GM23338 (cell line): Measurements from ENCODE around the gene RHOBTB3. TPM values are rescaled to one million over a fixed set of nuclear protein-coding genes. Genes with fewer than 3 reads are reported as not detected.

Experiments
- ATAC-seq: fragments of 200-7000 bp; cut with Tn5 transposase; 3 replicates; pipeline ENCODE4 v1.9.1; 2020
- DNase-seq: peaks from one replicate; pipeline ENCODE4 v3.0.0-alpha.2; 2015; ENCODE audit warnings: low spot score
- H2AFZ ChIP-seq: fragments of 200-600 bp; sonication (generic); 2 replicates; pipeline ENCODE4 v1.8.0; 2016; ENCODE audit warnings: antibody characterized with exemption, mild to moderate bottlenecking, moderate library complexity
- H3F3A ChIP-seq: fragments of 200-600 bp; sonication (generic); replicated peaks from 2 replicates; pipeline ENCODE4 v1.8.0; 2017; ENCODE audit warnings: antibody characterized with exemption, mixed run types, low read depth
- H3K27ac ChIP-seq: fragments of 200-600 bp; sonication (generic); 2 replicates; pipeline ENCODE4 v1.6.1; 2016; ENCODE audit warnings: low read depth
- H3K27me3 ChIP-seq: fragments of 200-600 bp; sonication (generic); 2 replicates; pipeline ENCODE4 v1.8.0; 2016; ENCODE audit warnings: mild to moderate bottlenecking, mixed run types, moderate library complexity; ENCODE audit not compliant: insufficient read depth
- H3K36me3 ChIP-seq: fragments of 200-600 bp; sonication (generic); 2 replicates; pipeline ENCODE4 v1.8.0; 2016; ENCODE audit warnings: mild to moderate bottlenecking; ENCODE audit not compliant: insufficient read depth
- H3K4me1 ChIP-seq: fragments of 200-600 bp; sonication (generic); 2 replicates; pipeline ENCODE4 v1.8.0; 2016; ENCODE audit warnings: mild to moderate bottlenecking, moderate library complexity; ENCODE audit not compliant: insufficient read depth
- H3K4me2 ChIP-seq: fragments of 200-600 bp; sonication (generic); 2 replicates; pipeline ENCODE4 v1.7.1; 2017; ENCODE audit warnings: mixed run types
- H3K4me3 ChIP-seq: fragments of 200-600 bp; sonication (generic); 2 replicates; pipeline ENCODE4 v1.6.1; 2016; ENCODE audit warnings: mixed run types
- H3K79me2 ChIP-seq: fragments of 200-600 bp; sonication (generic); replicated peaks from 2 replicates; pipeline ENCODE4 v1.8.0; 2017; ENCODE audit warnings: mild to moderate bottlenecking; ENCODE audit not compliant: insufficient read depth
- H3K9me2 ChIP-seq: fragments of 200-600 bp; sonication (generic); 2 replicates; pipeline ENCODE4 v1.8.0; 2017; ENCODE audit not compliant: insufficient read depth
- H4K20me1 ChIP-seq: fragments of 200-600 bp; sonication (generic); replicated peaks from 2 replicates; pipeline ENCODE4 v1.8.0; 2017; ENCODE audit warnings: mild to moderate bottlenecking; ENCODE audit not compliant: insufficient read depth
- H3K27ac Mint-ChIP-seq: 2 replicates; pipeline ENCODE4 v1.8.0; 2020; ENCODE audit warnings: inconsistent platforms, mild to moderate bottlenecking, moderate library complexity, mixed read lengths
- H3K27me3 Mint-ChIP-seq: 3 replicates; pipeline ENCODE4 v1.8.0; 2022; ENCODE audit warnings: low read depth, mild to moderate bottlenecking, moderate library complexity, mixed read lengths, inconsistent platforms; ENCODE audit not compliant: insufficient read depth, poor library complexity
- H3K36me3 Mint-ChIP-seq: 3 replicates; pipeline ENCODE4 v1.8.0; 2021; ENCODE audit warnings: low read depth, mild to moderate bottlenecking, inconsistent platforms, moderate library complexity, mixed read lengths
- H3K4me1 Mint-ChIP-seq: 3 replicates; pipeline ENCODE4 v1.8.0; 2020; ENCODE audit warnings: mild to moderate bottlenecking, inconsistent platforms, mixed read lengths
- H3K4me3 Mint-ChIP-seq: 3 replicates; pipeline ENCODE4 v1.8.0; 2021; ENCODE audit warnings: moderate library complexity, mild to moderate bottlenecking, inconsistent platforms, mixed read lengths
- H3K9me3 Mint-ChIP-seq: 3 replicates; pipeline ENCODE4 v1.8.0; 2020; ENCODE audit warnings: moderate library complexity, mild to moderate bottlenecking, inconsistent platforms, mixed read lengths
- CREB1 ChIP-seq: fragments of 250-450 bp; sonication (Bioruptor Pico); IDR thresholded peaks from 2 replicates; pipeline ENCODE4 v1.5.0; 2020; ENCODE audit warnings: low read depth, mild to moderate bottlenecking, moderate library complexity
- EZH2 ChIP-seq: fragments of 200-600 bp; sonication (generic); IDR thresholded peaks from one replicate; pipeline ENCODE4 v1.8.0; 2017; ENCODE audit warnings: antibody characterized with exemption, mild to moderate bottlenecking, low read depth; ENCODE audit not compliant: unreplicated experiment
- EZH2phosphoT487 ChIP-seq: fragments of 200-600 bp; sonication (generic); IDR thresholded peaks from one replicate; pipeline ENCODE4 v1.8.1; 2018; ENCODE audit warnings: antibody characterized with exemption; ENCODE audit not compliant: unreplicated experiment
- NANOG ChIP-seq: IDR thresholded peaks from 2 replicates; pipeline ENCODE4 v1.6.1; 2016; ENCODE audit warnings: antibody characterized with exemption, borderline replicate concordance
- POLR2AphosphoS5 ChIP-seq: IDR thresholded peaks from 2 replicates; pipeline ENCODE4 v1.6.1; 2016; ENCODE audit warnings: antibody characterized with exemption, low read depth
- REST ChIP-seq: IDR thresholded peaks from one replicate; pipeline ENCODE4 v1.6.1; 2018; ENCODE audit warnings: antibody characterized with exemption; ENCODE audit not compliant: unreplicated experiment
- STAT1 ChIP-seq: IDR thresholded peaks from one replicate; pipeline ENCODE4 v1.6.1; 2016; ENCODE audit warnings: antibody characterized with exemption; ENCODE audit not compliant: unreplicated experiment
- ZNF114 ChIP-seq: fragments of 250-450 bp; sonication (Bioruptor Pico); IDR thresholded peaks from 2 replicates; pipeline ENCODE4 v1.5.0; 2020; ENCODE audit warnings: mild to moderate bottlenecking, moderate library complexity
- ZNF331 ChIP-seq: fragments of 250-450 bp; sonication (Bioruptor Pico); IDR thresholded peaks from 2 replicates; pipeline ENCODE4 v1.5.0; 2020; ENCODE audit warnings: low read depth, mild to moderate bottlenecking, moderate library complexity
- ZNF462 ChIP-seq: fragments of 250-450 bp; sonication (Bioruptor Pico); IDR thresholded peaks from 2 replicates; pipeline ENCODE4 v1.5.0; 2020; ENCODE audit warnings: mild to moderate bottlenecking, moderate library complexity
- polyA plus RNA-seq: library from polyadenylated mRNA; unstranded; fragments of >200 nt; fragmentation: Nextera tagmentation; extraction: Ambion mirVana; gene quantifications from 2 replicates; pipeline ENCODE4 v1.2.1, GENCODE V29; 2016
- total RNA-seq: library from RNA; depleted of rRNA; stranded (reverse); fragments of >200 nt; shearing (Covaris generic); gene quantifications from 2 replicates; pipeline ENCODE4 v1.2.3, GENCODE V29; 2014
- TF ChIP-seq, protein P1 (sequence below), 2 experiments: fragments of 200-600 bp in 1 of 2; sonication (generic) in 1 of 2; conservative IDR thresholded peaks; 2 replicates each; pipeline versions ENCODE4 v1.5.1 to v1.6.1; 2016 to 2017; ENCODE audit warnings: antibody characterized with exemption in 2 of 2, low read depth in 2 of 2, mild to moderate bottlenecking in 2 of 2, moderate library complexity in 1 of 2
- TF ChIP-seq, protein P2 (sequence below): IDR thresholded peaks from 2 replicates; pipeline ENCODE4 v1.6.1; 2016; ENCODE audit warnings: antibody characterized with exemption

Gene RHOBTB3
- total and polyA plus RNA-seq, 2 experiments from 2014 or later, result 10.0 to 13.4 TPM

DNA sequence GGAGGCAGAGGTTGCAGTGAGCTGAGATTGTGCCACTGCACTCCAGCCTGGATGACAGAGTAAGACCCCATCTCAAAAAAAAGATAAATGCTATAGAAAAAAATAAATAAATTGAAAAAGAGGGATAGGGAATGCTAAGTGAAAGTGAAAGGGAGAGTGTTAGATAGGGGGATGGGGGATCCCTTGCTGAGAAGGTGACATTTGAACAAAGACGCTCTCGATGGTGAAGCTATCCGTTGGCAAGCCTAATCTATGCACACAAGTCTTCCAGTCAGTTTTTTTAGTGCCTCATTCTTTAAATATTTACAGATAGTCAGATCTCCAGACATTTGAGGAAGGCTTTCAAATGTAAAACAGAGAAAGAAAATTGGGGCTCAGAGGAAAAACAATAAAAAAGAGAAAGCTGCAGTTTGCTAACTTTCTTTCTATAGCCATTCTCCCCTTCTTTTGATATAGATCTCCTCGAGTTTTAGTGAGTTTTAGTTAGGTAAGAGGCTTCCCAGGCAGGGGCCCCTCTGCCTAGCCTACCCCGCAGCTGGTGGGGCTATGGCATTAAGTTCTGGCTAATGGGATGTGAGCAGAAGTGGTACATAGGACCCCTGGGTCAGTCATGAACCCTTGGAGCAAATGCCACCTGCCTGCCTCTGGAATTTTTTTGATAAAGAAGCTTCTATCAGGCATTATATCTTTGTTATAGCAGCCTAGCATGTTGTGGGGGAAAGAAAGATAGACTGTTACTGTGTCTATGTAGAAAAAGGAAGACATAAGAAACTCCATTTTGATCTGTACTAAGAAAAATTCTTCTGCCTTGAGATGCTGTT is 79.4 kb downstream of the RHOBTB3 start:
- no peaks in the 10 kb centered on the region for H3K79me2 ChIP-seq
- no peak for TF ChIP-seq ZNF114
- TF ChIP-seq EZH2phosphoT487, result no peak
- TF ChIP-seq STAT1, result no peak
- no peak for TF ChIP-seq NANOG
- no peak for TF ChIP-seq REST
- no peak for TF ChIP-seq CREB1
- TF ChIP-seq, protein P1, sequence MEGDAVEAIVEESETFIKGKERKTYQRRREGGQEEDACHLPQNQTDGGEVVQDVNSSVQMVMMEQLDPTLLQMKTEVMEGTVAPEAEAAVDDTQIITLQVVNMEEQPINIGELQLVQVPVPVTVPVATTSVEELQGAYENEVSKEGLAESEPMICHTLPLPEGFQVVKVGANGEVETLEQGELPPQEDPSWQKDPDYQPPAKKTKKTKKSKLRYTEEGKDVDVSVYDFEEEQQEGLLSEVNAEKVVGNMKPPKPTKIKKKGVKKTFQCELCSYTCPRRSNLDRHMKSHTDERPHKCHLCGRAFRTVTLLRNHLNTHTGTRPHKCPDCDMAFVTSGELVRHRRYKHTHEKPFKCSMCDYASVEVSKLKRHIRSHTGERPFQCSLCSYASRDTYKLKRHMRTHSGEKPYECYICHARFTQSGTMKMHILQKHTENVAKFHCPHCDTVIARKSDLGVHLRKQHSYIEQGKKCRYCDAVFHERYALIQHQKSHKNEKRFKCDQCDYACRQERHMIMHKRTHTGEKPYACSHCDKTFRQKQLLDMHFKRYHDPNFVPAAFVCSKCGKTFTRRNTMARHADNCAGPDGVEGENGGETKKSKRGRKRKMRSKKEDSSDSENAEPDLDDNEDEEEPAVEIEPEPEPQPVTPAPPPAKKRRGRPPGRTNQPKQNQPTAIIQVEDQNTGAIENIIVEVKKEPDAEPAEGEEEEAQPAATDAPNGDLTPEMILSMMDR (conservative IDR thresholded peaks at IDR 0.05; ENCODE audit: low read depth in 2 of 2), result no peak
- TF ChIP-seq, protein P2, sequence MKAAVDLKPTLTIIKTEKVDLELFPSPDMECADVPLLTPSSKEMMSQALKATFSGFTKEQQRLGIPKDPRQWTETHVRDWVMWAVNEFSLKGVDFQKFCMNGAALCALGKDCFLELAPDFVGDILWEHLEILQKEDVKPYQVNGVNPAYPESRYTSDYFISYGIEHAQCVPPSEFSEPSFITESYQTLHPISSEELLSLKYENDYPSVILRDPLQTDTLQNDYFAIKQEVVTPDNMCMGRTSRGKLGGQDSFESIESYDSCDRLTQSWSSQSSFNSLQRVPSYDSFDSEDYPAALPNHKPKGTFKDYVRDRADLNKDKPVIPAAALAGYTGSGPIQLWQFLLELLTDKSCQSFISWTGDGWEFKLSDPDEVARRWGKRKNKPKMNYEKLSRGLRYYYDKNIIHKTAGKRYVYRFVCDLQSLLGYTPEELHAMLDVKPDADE, result no peak
- TF ChIP-seq ZNF462 (CRISPR knock-in tag), result no peak
- TF ChIP-seq EZH2, result no peak
- TF ChIP-seq ZNF331 (CRISPR knock-in tag), result no peak
- no peak for TF ChIP-seq POLR2AphosphoS5
- peak; percentile 28 for DNase-seq
- H4K20me1 ChIP-seq, result no peaks in the 10 kb centered on the region
- H3F3A ChIP-seq, result no peaks in the 10 kb centered on the region
- no peak overlapping the region for H3K4me3 ChIP-seq
- no peaks in the 10 kb centered on the region for H3K27me3 ChIP-seq
- ATAC-seq, result peak; percentile 65
- H3K36me3 Mint-ChIP-seq, result no peaks in the 10 kb centered on the region
- peaks cover 21% of the 10 kb centered on the region for H3K4me1 ChIP-seq
- peak overlapping the region; percentile 13 for H3K4me2 ChIP-seq
- no peaks in the 10 kb centered on the region for H3K9me3 Mint-ChIP-seq
- peaks cover 5% of the 10 kb centered on the region for H3K27me3 Mint-ChIP-seq
- H3K9me2 ChIP-seq, result no peaks in the 10 kb centered on the region
- peaks cover 53% of the 10 kb centered on the region for H3K4me1 Mint-ChIP-seq
- no peak overlapping the region for H3K27ac ChIP-seq
- H3K4me3 Mint-ChIP-seq, result no peak overlapping the region
- H3K36me3 ChIP-seq, result no peaks in the 10 kb centered on the region
- H3K27ac Mint-ChIP-seq, result no peak overlapping the region
- no peak overlapping the region for H2AFZ ChIP-seq
